Measurements from ENCODE around the gene PSMA1.

DNA sequence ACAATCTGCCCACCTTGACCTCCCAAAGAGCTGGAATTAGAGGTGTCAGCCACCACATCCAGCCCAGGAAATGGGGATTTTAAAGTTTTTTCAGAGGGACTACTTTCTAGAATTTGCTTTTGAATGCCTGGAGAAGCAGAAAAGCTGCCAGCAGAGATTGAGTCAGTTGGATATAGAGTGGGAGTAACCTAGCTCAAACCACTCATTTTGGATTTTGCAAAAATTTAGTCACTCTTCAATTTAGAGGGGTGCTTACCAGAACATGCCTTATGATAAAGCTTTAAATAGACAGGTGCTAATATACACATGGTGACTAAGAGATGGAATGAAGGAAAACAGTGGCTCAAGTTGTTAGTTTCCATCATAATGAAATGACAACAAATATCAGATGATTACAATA lies 26.5 kb upstream of the PSMA1 start:
- TF ChIP-seq CTCF (IDR thresholded peaks at IDR 0.05; ENCODE audit: insufficient read depth, low read depth, low read length) (no peak), EZH2 (IDR thresholded peaks at IDR 0.05; ENCODE audit: insufficient read depth, low read length) (no peak)

All from astrocyte (in vitro differentiated cells and primary cell).